ENCODE data around the gene GNLY.

DNA sequence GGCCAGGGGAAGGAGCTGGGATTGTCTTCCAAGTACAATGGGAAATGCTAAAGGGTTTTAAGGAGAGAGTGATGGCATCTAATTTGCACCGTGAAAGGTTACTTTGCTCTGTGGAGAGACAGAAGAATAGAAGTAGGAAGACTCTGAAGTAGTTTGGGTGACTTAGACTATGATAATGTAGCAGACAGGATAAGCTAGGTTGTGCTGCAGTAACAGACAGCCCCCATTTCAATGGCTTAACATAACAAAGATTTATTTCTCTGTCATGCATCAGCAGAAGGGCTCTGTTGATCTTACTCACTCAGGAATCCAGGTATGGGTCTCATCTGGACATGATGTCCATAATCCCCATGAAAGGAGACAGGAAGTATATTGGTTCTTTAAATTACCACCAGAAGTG lies 26.4 kb downstream of the GNLY start:
- TF ChIP-seq, protein P1, sequence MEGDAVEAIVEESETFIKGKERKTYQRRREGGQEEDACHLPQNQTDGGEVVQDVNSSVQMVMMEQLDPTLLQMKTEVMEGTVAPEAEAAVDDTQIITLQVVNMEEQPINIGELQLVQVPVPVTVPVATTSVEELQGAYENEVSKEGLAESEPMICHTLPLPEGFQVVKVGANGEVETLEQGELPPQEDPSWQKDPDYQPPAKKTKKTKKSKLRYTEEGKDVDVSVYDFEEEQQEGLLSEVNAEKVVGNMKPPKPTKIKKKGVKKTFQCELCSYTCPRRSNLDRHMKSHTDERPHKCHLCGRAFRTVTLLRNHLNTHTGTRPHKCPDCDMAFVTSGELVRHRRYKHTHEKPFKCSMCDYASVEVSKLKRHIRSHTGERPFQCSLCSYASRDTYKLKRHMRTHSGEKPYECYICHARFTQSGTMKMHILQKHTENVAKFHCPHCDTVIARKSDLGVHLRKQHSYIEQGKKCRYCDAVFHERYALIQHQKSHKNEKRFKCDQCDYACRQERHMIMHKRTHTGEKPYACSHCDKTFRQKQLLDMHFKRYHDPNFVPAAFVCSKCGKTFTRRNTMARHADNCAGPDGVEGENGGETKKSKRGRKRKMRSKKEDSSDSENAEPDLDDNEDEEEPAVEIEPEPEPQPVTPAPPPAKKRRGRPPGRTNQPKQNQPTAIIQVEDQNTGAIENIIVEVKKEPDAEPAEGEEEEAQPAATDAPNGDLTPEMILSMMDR (IDR thresholded peaks at IDR 0.05), result no peak
- no peak for TF ChIP-seq POLR2A (IDR thresholded peaks at IDR 0.05)
